ENCODE data around the gene ZNF444. TPM values are rescaled to one million over a fixed set of nuclear protein-coding genes. Genes with fewer than 3 reads are reported as not detected.
"Not testable (repeated sequence)": the region's sequence is repeated elsewhere in the genome, so short reads cannot be mapped to it uniquely, and the experiment has no call there.

The ZNF444 gene

GRCh38 chr19:56209091-56209490 is 68.0 kb downstream of the ZNF444 start:
- Histone ChIP-seq H3K56ac (ENCODE audit: low read length) (no peak overlapping the region), H4K5ac (ENCODE audit: low read length) (no peak overlapping the region), H3K18ac (ENCODE audit: low read length) (no peak overlapping the region), H3K4ac (ENCODE audit: low read depth, low read length) (no peak overlapping the region), H3K4me1 (ENCODE audit: control insufficient read depth, low read depth, low read length) (no peaks in the 10 kb centered on the region), H3K79me1 (ENCODE audit: low read length) (no peaks in the 10 kb centered on the region), H3K4me2 (ENCODE audit: low read length) (no peak overlapping the region), H2AK5ac (ENCODE audit: low read length) (no peak overlapping the region), H3K4me3 (ENCODE audit: low read length) (no peak overlapping the region), H4K8ac (ENCODE audit: low read depth, low read length) (no peak overlapping the region), H3K9ac (ENCODE audit: low read length) (no peak overlapping the region), H2BK120ac (ENCODE audit: low read depth, low read length) (no peak overlapping the region), H2BK5ac (ENCODE audit: low read length) (no peak overlapping the region), H3K23ac (ENCODE audit: low read length) (no peak overlapping the region), H2BK15ac (replicated peaks; ENCODE audit: low read depth) (no peak overlapping the region), H3K36me3 (ENCODE audit: control insufficient read depth, insufficient read depth, low read length) (no peaks in the 10 kb centered on the region), H3K79me2 (ENCODE audit: control insufficient read depth, insufficient read depth, low read length) (no peaks in the 10 kb centered on the region), H3K27me3 (ENCODE audit: insufficient read depth, low read length, poor library complexity) (no peaks in the 10 kb centered on the region), H3K27ac (ENCODE audit: low read depth, low read length) (no peak overlapping the region)
- WGBS (ENCODE audit: extremely low coverage, insufficient coverage, low lambda C conversion rate): no CpG with 5 or more reads among the region's 12 CpGs
- DNase-seq: no peak

DNA sequence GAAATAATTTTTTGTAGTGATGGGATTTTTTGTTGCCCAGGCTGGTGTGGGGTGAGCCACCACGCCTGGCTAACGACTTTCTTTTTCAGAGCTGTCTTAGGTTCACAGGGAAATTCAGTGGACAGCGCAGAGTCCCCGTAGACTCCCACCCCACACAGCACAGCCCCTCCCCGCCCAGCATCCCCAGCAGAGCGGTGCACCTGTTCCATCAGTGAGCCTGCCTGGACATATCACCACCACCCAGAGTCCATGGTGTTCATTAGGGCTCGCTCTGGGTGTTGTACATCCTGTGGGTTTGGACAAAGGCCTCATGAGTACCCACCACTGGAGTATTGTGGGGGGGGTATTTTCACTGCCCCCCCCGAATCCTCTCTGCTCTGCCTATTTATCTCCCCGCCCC is 68.9 kb downstream of the ZNF444 start:
- H4K8ac ChIP-seq (ENCODE audit: low read depth, low read length); H3K79me2 ChIP-seq (ENCODE audit: control insufficient read depth, insufficient read depth, low read length); H3K18ac ChIP-seq (ENCODE audit: low read length); H3K9ac ChIP-seq (ENCODE audit: low read length); H3K27ac ChIP-seq (ENCODE audit: low read depth, low read length); H3K23ac ChIP-seq (ENCODE audit: low read length); H3K4me2 ChIP-seq (ENCODE audit: low read length); H2AK5ac ChIP-seq (ENCODE audit: low read length); DNase-seq; H3K36me3 ChIP-seq (ENCODE audit: control insufficient read depth, insufficient read depth, low read length); H4K5ac ChIP-seq (ENCODE audit: low read length); H3K27me3 ChIP-seq (ENCODE audit: insufficient read depth, low read length, poor library complexity); H2BK120ac ChIP-seq (ENCODE audit: low read depth, low read length); H3K56ac ChIP-seq (ENCODE audit: low read length); H2BK15ac ChIP-seq (replicated peaks; ENCODE audit: low read depth); H3K4me3 ChIP-seq (ENCODE audit: low read length); H3K4ac ChIP-seq (ENCODE audit: low read depth, low read length); H2BK5ac ChIP-seq (ENCODE audit: low read length); H3K79me1 ChIP-seq (ENCODE audit: low read length); H3K4me1 ChIP-seq (ENCODE audit: control insufficient read depth, low read depth, low read length): not testable (repeated sequence)
- no CpG with 5 or more reads among the region's 9 CpGs for WGBS (ENCODE audit: extremely low coverage, insufficient coverage, low lambda C conversion rate)

Small RNA genes lying within 50 kb of the gene (small RNA-seq; reads per million reads assigned to genes)
- gene AC024580.2 (ENCODE audit: insufficient read depth): not detected
- gene RF00019 (ENCODE audit: insufficient read depth): not detected
